ENCODE results near the gene TAF15.

The TAF15 gene

GRCh38 chr17:35875072-35875799 is 66.0 kb downstream of the TAF15 start:
- no peak for DNase-seq

DNA sequence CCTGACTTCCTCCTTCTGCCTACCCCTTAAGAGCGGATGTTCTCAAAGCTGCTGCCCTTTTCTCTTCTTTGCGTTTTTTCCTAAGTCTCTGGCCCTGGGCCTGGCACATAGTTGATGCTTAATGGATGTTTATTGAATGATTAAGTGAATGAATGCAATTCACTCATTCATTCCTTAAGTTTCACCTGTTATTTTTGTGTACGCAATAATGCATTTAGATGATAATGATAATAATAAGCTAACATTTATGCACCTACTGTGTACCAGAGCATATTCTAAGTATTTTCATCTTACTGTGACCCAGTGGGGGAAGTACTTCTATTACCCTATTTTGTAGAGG is 66.5 kb downstream of the TAF15 start:
- DNase-seq: no peak

GRCh38 chr17:35876534-35876933 is 67.2 kb downstream of the TAF15 start:
- no peak for DNase-seq

DNA sequence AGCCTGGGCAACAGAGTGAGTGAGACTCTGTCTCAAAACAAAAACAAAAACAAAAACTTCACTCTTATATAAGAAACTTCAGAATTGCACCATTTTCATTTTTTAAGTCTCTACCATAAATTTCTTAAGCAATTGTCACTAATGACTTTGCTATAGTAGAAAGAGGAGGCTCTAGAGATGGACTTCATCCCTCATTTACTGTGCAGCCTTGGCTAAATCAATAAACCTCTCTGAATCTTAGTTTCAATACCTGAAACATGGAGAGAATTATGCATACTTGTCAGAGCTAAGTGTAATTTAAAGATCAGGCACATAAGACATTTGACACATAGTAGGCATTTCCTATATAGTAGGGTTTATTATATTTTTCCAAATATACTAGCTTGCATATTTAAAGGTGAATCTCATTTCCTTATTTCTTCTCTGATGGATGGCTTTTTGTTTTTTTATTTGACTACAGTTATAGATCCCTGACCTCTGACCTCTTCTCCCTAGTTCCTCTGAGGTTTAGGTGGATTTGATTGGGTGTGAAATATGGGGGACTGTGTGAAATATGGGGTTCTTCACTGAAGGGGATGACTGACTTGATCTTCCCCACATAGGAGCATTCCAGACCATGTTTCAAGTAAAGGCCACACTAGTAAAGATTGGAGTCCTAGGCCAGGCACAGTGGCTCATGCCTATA is 68.2 kb downstream of the TAF15 start:
- DNase-seq: no peak

GRCh38 chr17:35878361-35878760 is 69.1 kb downstream of the TAF15 start:
- DNase-seq: no peak

DNA sequence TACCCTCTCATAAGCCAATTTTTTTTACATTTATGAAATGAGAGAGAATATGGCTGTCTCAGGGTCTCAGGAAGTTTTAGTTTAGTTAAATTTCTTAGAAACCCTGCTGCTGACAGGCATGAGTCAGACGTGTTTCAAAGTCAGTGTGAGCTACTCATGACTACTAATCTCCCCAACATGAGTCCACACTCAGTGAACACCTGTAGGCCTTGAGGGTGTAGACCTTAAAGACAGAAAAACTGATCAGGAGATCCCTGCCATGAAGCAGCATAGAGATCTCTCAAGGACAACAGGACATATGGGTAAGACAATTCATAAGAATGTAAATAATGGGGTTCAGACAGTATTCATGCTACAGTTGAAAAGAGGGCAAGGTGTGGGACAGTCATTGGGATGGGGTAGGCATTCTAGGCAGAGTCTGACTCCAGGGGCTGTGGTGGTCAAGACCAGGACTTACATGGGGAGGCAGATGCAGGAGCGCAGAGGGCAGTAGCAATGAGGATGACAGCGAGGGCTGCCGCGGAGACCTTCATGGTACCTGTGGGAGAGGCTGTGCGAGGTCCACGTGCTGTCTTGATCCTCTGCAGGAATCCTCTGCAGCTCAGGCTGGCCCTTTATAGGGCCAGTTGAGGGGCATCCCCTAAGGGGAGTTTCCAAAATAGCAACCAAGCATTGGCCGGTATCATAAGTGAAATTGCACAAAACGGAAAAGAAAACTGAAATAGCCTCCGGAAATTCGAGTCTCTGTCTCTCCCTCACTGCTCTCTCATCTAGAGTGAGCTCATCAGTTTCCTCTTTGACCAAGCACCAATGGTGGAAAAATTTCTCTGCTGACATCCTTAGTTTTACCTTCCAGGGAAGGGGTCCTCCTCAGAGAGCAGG is 70.7 kb downstream of the TAF15 start, which contains the start of gene CCL5:
TSS of gene CCL5 (minus strand) at position 588 of the 882 bp plus-strand sequence.
- DNase-seq: no peak

DNA sequence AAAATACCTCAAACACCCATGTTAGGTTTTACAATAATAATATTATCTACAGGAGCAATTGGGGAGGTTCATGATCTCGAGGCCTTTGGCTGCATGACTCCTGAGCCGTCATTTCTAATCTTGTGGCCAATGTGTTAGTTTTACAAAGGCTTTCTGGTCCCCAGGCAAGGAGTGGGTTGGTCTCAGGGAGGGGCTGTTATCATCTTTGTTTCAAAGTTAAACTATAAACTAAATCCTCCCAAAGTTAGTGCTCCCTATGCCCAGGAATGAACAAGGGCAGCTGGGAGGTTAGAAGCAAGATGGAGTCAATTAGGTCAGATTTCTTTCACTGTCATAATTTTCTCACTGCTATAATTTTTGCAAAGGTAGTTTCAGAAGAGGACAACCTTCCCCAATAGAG is 80.0 kb downstream of the TAF15 start:
- DNase-seq: no peak

GRCh38 chr17:35889818-35890773 is 80.8 kb downstream of the TAF15 start:
- DNase-seq: no peak

GRCh38 chr17:35890774-35891155 is 81.5 kb downstream of the TAF15 start:
- no peak for DNase-seq

DNA sequence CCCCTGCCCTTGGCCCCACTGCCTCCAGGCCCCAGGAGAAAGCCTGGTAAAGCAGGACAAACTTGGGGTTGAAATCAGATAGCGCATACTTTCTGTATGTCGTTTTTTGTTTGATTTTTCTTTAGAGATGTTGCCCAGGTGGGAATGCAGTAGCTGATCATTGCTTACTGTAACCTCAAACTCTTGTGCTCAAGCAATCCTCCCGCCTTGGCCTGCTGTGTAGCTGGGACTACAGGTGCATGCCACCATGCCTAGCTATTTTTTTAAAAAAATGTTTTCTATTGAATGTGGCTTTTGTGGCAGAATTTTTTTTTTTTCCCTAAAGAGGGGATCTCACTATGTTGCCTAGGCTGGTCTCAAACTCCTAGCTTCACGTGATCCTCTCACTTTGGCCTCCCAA is 82.0 kb downstream of the TAF15 start:
- DNase-seq: no peak

DNA sequence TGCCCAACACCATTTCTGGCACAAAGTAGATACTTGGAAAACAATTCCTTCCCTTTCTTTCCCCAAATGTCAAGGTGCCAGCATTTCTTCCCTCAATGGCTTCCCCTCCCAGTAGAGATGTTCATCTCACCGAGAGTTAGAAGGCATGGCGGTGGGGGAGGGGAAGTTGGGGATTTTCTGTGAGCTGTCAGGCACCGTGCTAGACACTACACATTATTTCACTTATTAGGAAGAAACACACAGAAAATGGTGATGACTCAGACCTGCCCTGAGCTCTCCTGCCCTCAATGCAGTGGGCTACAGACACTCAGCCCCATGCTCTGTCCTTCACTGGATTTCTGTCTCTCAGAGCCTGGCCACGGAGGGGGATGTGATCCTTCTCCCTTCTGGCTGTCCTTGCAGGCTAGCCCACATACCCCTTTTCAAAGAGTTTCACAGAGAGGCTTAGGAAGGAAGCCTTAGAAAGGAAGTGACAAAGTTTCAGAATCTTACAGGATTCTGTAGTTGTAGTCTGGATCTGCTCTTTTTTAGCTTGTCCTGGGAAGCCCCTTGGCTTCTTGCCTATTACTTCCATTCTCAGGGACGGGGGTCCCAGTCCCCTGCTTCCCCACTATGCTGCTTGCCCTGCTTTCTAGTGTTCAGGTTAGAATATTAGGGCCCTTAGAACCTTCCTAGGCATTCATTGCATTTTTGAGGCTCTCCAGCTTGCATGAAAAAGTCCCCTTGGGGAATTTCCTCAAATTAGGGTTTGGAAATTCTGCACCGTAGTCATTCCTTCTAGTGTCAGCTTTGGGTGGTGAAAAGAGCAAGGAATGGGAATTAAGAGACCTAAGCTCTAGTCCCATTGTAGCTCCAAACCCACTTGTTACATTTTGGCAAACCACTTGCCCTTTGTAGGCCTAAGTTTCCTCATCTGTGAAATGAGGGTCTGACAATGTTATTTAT is 83.1 kb downstream of the TAF15 start:
- DNase-seq: no peak

- no peak for DNase-seq
Observed at GRCh38 chr17:35893751-35894150, 84.5 kb downstream of the TAF15 start.

GRCh38 chr17:35894206-35894605 is 84.9 kb downstream of the TAF15 start:
- DNase-seq: no peak

DNA sequence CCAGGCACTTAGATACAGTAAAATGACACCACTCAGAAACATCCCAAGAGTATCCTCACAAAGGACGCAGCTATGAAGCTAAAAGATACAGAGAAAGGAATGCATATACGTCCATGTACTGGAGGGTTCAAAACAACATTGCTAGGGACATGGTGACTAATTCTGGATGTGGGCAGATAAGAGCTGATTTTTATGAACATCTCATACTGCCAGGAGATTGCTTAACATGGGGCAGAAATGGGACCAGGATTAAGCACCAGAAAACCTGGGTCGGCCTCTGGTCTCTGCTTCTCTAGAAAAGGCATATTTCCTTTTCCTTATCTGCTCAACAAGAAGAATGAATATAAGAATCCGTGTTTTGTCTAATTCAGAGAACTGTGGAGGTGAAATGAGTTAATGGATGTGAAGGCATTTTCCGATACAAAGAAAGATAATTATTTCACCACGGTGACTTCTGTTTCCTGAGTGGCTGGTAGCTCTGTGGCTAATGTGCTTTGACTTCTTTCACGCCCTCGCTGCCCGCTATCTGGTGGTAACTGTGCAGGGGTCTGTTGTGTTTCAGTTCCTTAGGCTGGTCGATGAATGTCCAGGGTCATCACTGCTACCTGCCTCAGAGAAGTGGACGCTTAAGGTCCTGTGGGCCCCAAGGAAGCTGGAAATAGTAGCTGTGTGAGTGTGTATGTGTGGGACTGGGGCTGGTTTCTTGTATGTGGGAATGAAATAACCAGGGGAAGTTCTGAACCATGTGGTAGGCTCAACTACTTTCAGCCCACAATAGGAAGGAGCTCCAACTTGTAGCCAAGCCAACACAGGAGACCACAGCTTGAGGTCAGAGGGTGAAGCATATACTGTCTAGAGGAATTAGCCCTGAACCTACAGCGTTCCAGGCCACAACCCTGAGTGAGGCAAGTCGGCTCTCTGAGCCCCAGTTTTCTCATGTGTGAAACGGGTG is 86.6 kb downstream of the TAF15 start:
- DNase-seq: no peak
